ENCODE results near the gene AFF4. TPM values are rescaled to one million over a fixed set of nuclear protein-coding genes. Genes with fewer than 3 reads are reported as not detected.

Gene AFF4
- total and polyA plus RNA-seq, 10 of the 15 experiments (the other 5 are each of a cell fraction or from before 2014, with no cell fraction given), result 1.1 to 20.2 (median 10.4) TPM

- no peak for TF ChIP-seq ZNF687 (IDR thresholded peaks at IDR 0.05)
- TF ChIP-seq PRDM15 (CRISPR knock-in tag; IDR thresholded peaks at IDR 0.05), result no peak
- TF ChIP-seq EZH2 (IDR thresholded peaks at IDR 0.05; ENCODE audit: borderline replicate concordance, control insufficient read depth, low read depth, low read length), result no peak
- no peak for TF ChIP-seq ETV6 (conservative IDR thresholded peaks at IDR 0.05 in 1 of 2, IDR thresholded peaks at IDR 0.05 in 1 of 2; ENCODE audit: borderline replicate concordance in 1 of 2, low read depth in 1 of 2)
- TF ChIP-seq LARP7 (IDR thresholded peaks at IDR 0.05), result no peak
- TF ChIP-seq IRF3 (IDR thresholded peaks at IDR 0.05), result no peak
- no peak for TF ChIP-seq PAX5 (IDR thresholded peaks at IDR 0.05; ENCODE audit: borderline replicate concordance, low read depth, low read length)
- TF ChIP-seq NRF1 (conservative IDR thresholded peaks at IDR 0.05; ENCODE audit: low read depth, low read length), result no peak
These were observed 94.7 kb downstream of the AFF4 start (continued) for GRCh38 chr5:132868754-132869153.
